Activated naive CD8-positive, alpha-beta T cell treated with anti-CD3 and anti-CD28 coated beads, Interleukin-2, amount 50 U/mL, for 24 hours (primary cell): ENCODE results near the gene SLC18A2.

Experiments
- ATAC-seq: fragments of 150-1000 bp; cut with Tn5 transposase; one replicate; pipeline ENCODE4 v1.10.0; 2021
- DNase-seq: peaks from one replicate; pipeline ENCODE4 v3.0.0; 2021
- H3K27ac Mint-ChIP-seq: one replicate; pipeline ENCODE4 v1.8.0; 2021; ENCODE audit warnings: mild to moderate bottlenecking, mixed read lengths
- H3K27me3 Mint-ChIP-seq: one replicate; pipeline ENCODE4 v1.8.0; 2021; ENCODE audit warnings: mixed read lengths
- H3K36me3 Mint-ChIP-seq: one replicate; pipeline ENCODE4 v1.8.0; 2021; ENCODE audit warnings: low read depth, mixed read lengths
- H3K4me1 Mint-ChIP-seq: one replicate; pipeline ENCODE4 v1.8.0; 2021; ENCODE audit warnings: mixed read lengths
- H3K4me3 Mint-ChIP-seq: one replicate; pipeline ENCODE4 v1.8.0; 2021; ENCODE audit warnings: mild to moderate bottlenecking, moderate library complexity, mixed read lengths
- H3K9me3 Mint-ChIP-seq: one replicate; pipeline ENCODE4 v1.8.0; 2021; ENCODE audit warnings: mixed read lengths

Gene SLC18A2

DNA sequence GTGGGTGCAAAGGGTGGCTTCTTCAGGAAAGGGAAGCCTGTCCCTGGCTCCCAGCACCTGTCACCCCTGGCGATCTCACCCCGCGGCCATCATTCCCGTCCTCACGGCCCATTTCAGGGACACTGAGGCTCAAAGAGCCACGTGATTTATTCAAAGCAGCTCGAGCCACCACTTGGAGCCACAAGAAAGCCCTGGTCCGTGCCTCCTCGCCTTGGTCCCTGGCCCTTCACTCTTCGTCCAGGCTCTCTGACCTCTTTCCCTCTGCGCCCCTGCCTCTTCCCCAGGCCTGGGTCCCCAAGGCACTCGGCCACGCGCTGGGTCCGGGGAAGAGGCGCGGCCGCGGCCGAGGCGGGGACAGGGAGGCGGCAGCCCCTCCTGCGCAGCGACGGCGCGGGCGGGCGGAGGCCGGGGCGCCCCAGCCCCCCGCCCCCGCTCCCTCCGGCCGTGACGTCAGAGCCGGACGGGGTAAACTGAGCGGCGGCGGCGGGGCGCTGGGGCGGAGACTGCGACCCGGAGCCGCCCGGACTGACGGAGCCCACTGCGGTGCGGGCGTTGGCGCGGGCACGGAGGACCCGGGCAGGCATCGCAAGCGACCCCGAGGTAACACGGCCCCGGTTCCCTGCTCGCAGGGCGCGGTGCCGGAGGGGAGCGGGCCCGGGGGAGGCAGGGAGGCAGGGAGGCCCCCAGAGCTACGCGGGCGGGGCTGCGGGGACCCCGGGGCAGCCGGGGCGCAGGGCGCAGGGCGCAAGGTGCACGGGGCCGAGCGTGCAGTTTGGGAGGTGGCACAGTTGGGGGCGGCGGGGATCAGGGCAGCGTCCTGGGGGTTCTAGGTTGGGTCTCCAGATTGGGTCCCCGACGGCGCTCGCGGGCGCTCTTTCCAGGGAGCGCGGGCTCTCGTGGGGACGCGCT is at the start of gene SLC18A2:
Gene SLC18A2, plus strand, starts transcription at position 494 of the 909 bp plus-strand sequence. CDS start 580 bp downstream, outside the sequence.
- ATAC-seq (no peak), DNase-seq (no peak)
- H3K27ac Mint-ChIP-seq, result no peak within 1 kb of the TSS
- peaks cover 3% of the 10 kb centered on the region for H3K4me1 Mint-ChIP-seq
- H3K27me3 Mint-ChIP-seq, result peaks cover 39% of the 10 kb centered on the region
- H3K9me3 Mint-ChIP-seq, result no peaks in the 10 kb centered on the region
- peak within 1 kb of the TSS; percentile 39 for H3K4me3 Mint-ChIP-seq
- H3K36me3 Mint-ChIP-seq, result no peaks in the 10 kb centered on the region

- Mint-ChIP-seq H3K4me3 (no peak within 1 kb of the TSS), H3K4me1 (no peaks in the 10 kb centered on the region), H3K27ac (no peak within 1 kb of the TSS), H3K9me3 (no peaks in the 10 kb centered on the region), H3K27me3 (peaks cover 3% of the 10 kb centered on the region), H3K36me3 (no peaks in the 10 kb centered on the region)
- ATAC-seq (no peak), DNase-seq (no peak)
Measured at GRCh38 chr10:117197189-117197588, 43.7 kb upstream of the SLC18A2 start, which contains the start of gene KCNK18. TSS of gene KCNK18 (plus strand) at chr10:117197489. CDS start at chr10:117197489, 0 bp downstream.

- Mint-ChIP-seq H3K4me3 (no peak overlapping the region), H3K9me3 (no peaks in the 10 kb centered on the region), H3K27me3 (peaks cover 3% of the 10 kb centered on the region), H3K27ac (no peak overlapping the region), H3K36me3 (no peaks in the 10 kb centered on the region), H3K4me1 (no peaks in the 10 kb centered on the region)
- no peak for DNase-seq
- ATAC-seq, result no peak
Measured at GRCh38 chr10:117198088-117198487, 42.8 kb upstream of the SLC18A2 start.

GRCh38 chr10:117201826-117202225 is 39.1 kb upstream of the SLC18A2 start:
- no peak overlapping the region for H3K4me3 Mint-ChIP-seq
- no peaks in the 10 kb centered on the region for H3K36me3 Mint-ChIP-seq
- DNase-seq (no peak), ATAC-seq (no peak)
- no peaks in the 10 kb centered on the region for H3K4me1 Mint-ChIP-seq
- no peak overlapping the region for H3K27ac Mint-ChIP-seq
- peaks cover 4% of the 10 kb centered on the region for H3K27me3 Mint-ChIP-seq
- H3K9me3 Mint-ChIP-seq, result no peaks in the 10 kb centered on the region

DNA sequence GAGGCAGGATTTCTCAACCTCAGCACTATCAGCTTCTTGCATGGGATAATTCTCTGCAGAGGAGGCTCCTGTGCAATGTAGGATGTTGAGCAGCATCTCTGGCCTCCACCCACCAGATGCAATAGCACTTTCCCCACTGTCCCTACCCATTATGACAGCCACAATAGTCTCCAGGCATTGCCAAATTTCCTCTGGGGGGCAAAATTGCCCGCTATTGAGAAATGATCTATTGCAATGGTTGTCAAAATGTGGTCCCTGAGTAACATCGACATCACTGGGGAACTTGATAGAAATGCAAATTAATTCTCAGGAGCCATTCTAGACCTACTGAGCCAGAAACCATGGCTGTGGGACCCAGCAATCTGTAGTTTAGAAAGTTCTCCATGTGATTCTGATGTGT is 36.6 kb upstream of the SLC18A2 start:
- H3K27ac Mint-ChIP-seq, result no peak overlapping the region
- peaks cover 11% of the 10 kb centered on the region for H3K27me3 Mint-ChIP-seq
- no peaks in the 10 kb centered on the region for H3K36me3 Mint-ChIP-seq
- H3K4me3 Mint-ChIP-seq, result no peak overlapping the region
- no peaks in the 10 kb centered on the region for H3K4me1 Mint-ChIP-seq
- H3K9me3 Mint-ChIP-seq, result no peaks in the 10 kb centered on the region
- DNase-seq (no peak), ATAC-seq (no peak)

DNA sequence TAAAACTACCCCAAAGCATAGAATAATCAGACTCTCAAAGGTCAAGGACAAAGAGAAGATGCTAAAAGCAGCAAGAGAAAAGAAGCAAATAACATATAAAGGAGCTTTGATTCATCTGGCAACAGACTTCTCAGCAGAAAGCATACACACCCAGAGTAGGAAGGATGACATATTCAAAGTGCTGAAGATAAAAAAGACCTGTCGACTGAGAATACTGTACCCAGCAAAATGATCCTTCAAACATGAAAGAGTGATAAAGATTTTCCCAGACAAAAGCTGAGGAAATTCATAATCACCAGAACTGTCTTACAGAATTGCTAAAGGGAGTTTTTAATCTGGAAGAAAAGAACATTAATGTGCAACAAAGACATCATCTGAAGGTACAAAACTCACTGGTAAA is 28.7 kb upstream of the SLC18A2 start:
- Mint-ChIP-seq H3K27ac (no peak overlapping the region), H3K9me3 (peaks cover 22% of the 10 kb centered on the region), H3K4me3 (no peak overlapping the region), H3K36me3 (no peaks in the 10 kb centered on the region), H3K27me3 (peaks cover 37% of the 10 kb centered on the region), H3K4me1 (peaks cover 4% of the 10 kb centered on the region)
- ATAC-seq (no peak), DNase-seq (no peak)

- H3K4me3 Mint-ChIP-seq, result no peak overlapping the region
- peaks cover 39% of the 10 kb centered on the region for H3K27me3 Mint-ChIP-seq
- peaks cover 8% of the 10 kb centered on the region for H3K4me1 Mint-ChIP-seq
- H3K27ac Mint-ChIP-seq, result no peak overlapping the region
- no peaks in the 10 kb centered on the region for H3K36me3 Mint-ChIP-seq
- no peak for DNase-seq
- no peak for ATAC-seq
- H3K9me3 Mint-ChIP-seq, result peaks cover 22% of the 10 kb centered on the region
Measured at GRCh38 chr10:117214401-117214800, 26.5 kb upstream of the SLC18A2 start.

DNA sequence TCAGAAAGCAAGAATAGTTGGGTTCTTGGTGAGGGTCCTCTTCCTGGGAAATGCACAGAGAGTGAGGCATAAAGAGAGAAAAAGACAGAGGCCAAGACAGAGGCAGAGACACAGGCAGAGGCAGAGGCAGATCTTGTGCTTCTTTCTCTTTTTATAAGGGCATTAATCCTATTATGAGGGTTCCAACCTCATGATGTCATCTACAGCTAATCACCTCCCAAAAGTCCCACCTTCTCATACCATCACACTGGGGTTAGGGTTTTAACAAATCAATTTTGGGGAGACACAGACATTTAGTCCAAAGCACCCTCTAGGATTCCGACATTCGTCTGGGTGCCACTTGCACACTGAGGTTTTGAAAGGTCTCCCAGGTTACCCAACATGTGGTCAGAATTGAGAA is 25.8 kb upstream of the SLC18A2 start:
- ATAC-seq (no peak), DNase-seq (no peak)
- H3K27me3 Mint-ChIP-seq, result peaks cover 39% of the 10 kb centered on the region
- H3K4me1 Mint-ChIP-seq, result peaks cover 8% of the 10 kb centered on the region
- no peak overlapping the region for H3K27ac Mint-ChIP-seq
- H3K36me3 Mint-ChIP-seq, result no peaks in the 10 kb centered on the region
- no peak overlapping the region for H3K4me3 Mint-ChIP-seq
- H3K9me3 Mint-ChIP-seq, result peaks cover 22% of the 10 kb centered on the region

GRCh38 chr10:117216028-117216427 is 24.9 kb upstream of the SLC18A2 start:
- ATAC-seq (no peak), DNase-seq (no peak)
- no peak overlapping the region for H3K4me3 Mint-ChIP-seq
- no peak overlapping the region for H3K27ac Mint-ChIP-seq
- H3K4me1 Mint-ChIP-seq, result peaks cover 8% of the 10 kb centered on the region
- peaks cover 39% of the 10 kb centered on the region for H3K27me3 Mint-ChIP-seq
- H3K36me3 Mint-ChIP-seq, result no peaks in the 10 kb centered on the region
- H3K9me3 Mint-ChIP-seq, result peaks cover 22% of the 10 kb centered on the region

GRCh38 chr10:117216611-117217195 is 24.2 kb upstream of the SLC18A2 start:
- H3K27me3 Mint-ChIP-seq, result peaks cover 37% of the 10 kb centered on the region
- no peaks in the 10 kb centered on the region for H3K36me3 Mint-ChIP-seq
- H3K4me1 Mint-ChIP-seq, result peaks cover 8% of the 10 kb centered on the region
- DNase-seq, result peak; percentile 79
- peak overlapping the region; percentile 68 for H3K4me3 Mint-ChIP-seq
- peak; percentile 83 for ATAC-seq
- peaks cover 15% of the 10 kb centered on the region for H3K9me3 Mint-ChIP-seq
- H3K27ac Mint-ChIP-seq, result no peak overlapping the region

GRCh38 chr10:117217196-117217761 is 23.6 kb upstream of the SLC18A2 start:
- DNase-seq, result peak; percentile 19
- Mint-ChIP-seq H3K36me3 (no peaks in the 10 kb centered on the region), H3K9me3 (peaks cover 9% of the 10 kb centered on the region), H3K27me3 (peaks cover 40% of the 10 kb centered on the region), H3K4me1 (peaks cover 8% of the 10 kb centered on the region), H3K4me3 (peak overlapping the region; percentile 68), H3K27ac (no peak overlapping the region)
- no peak for ATAC-seq

DNA sequence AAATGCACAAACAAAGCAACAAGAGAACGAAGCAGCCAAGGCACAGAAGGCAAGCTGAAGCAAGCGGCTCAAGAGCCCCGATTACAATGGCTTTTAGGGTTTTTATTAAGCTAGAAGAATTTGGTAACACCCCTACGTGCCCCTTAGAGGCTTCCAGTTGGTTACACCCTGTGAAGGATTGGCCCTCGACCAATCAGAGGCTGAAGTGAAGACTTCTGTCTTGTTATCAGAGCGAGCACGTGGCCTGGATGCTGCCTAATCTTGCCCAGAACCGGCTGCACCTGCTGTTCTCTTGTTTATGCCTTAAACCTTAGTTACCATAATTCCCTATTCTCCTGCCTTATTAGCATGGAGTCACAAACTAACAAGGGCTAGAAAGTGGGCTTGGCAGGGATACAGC is 22.3 kb upstream of the SLC18A2 start:
- no peak overlapping the region for H3K4me3 Mint-ChIP-seq
- H3K27ac Mint-ChIP-seq, result no peak overlapping the region
- H3K36me3 Mint-ChIP-seq, result no peaks in the 10 kb centered on the region
- DNase-seq (no peak), ATAC-seq (no peak)
- H3K4me1 Mint-ChIP-seq, result peaks cover 8% of the 10 kb centered on the region
- H3K9me3 Mint-ChIP-seq, result no peaks in the 10 kb centered on the region
- H3K27me3 Mint-ChIP-seq, result peaks cover 33% of the 10 kb centered on the region

DNA sequence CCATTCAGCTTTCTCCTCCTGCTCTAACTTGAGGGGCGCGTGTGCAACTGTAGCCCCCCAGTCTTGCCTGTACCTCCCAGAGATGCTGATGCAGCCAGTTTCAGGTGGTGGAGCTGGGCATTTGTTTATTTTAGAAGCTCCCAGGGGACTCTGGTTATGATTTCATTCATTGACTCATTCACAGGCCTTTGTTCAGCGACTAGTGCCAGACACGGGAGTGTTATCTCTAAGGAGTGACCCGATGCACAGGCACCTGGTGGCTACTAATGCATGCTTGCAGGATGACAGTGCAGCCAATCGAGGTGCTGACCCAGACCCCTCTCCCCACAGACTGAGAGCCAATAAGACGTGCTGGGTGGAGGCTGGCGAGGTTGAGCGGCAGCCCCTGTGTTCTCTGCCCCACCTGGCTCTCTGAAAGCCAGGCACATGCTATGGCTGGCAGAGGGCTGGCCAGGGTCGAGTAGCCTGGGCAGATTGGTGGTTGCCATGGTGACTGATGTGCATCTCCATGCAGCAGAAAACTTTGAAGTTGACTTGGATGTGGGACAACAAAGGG is 19.7 kb upstream of the SLC18A2 start:
- no peak for DNase-seq
- Mint-ChIP-seq H3K27ac (no peak overlapping the region), H3K4me1 (peaks cover 8% of the 10 kb centered on the region), H3K27me3 (peaks cover 24% of the 10 kb centered on the region), H3K9me3 (no peaks in the 10 kb centered on the region), H3K4me3 (no peak overlapping the region), H3K36me3 (no peaks in the 10 kb centered on the region)
- ATAC-seq, result no peak

GRCh38 chr10:117222552-117222951 is 18.4 kb upstream of the SLC18A2 start:
- DNase-seq (no peak), ATAC-seq (no peak)
- H3K9me3 Mint-ChIP-seq, result no peaks in the 10 kb centered on the region
- H3K4me1 Mint-ChIP-seq, result no peaks in the 10 kb centered on the region
- peaks cover 30% of the 10 kb centered on the region for H3K27me3 Mint-ChIP-seq
- H3K4me3 Mint-ChIP-seq, result no peak overlapping the region
- H3K36me3 Mint-ChIP-seq, result no peaks in the 10 kb centered on the region
- no peak overlapping the region for H3K27ac Mint-ChIP-seq
